ENCODE results near the gene ZNF276. TPM values are rescaled to one million over a fixed set of nuclear protein-coding genes. Genes with fewer than 3 reads are reported as not detected.

Gene ZNF276
- total and polyA plus RNA-seq, 12 donors: 9.3 to 84.5 (median 22.4) TPM

DNA sequence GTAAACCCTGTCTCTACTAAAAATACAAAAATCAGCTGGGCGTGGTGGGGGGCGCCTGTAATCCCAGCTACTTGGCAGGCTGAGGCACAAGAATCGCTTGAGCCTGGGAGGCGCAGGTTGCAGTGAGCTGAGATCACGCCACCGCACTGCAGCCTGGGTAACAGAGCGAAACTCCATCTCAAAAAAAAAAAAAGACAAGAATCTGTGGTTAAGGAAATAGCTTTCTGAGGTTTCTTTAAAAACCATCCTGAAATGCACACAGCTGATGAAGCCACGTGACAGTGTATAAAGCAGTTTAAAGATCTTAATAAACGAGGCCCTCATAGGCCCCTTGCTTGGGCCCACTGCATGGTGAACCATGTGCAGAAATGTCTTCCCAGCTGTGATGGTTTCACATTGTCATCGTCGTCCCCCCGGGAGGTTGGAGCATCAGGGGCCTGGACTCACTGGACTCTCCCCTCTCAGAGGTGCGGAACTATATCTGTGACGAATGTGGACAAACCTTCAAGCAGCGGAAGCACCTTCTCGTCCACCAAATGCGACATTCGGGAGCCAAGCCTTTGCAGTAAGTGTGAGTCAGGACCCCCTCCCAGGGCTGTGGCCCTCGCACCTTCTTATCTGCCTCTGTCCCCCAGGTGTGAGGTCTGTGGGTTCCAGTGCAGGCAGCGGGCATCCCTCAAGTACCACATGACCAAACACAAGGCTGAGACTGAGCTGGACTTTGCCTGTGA, 16.2 kb downstream of the ZNF276 start:
- intact Hi-C loops (cut with DNase I): no loop called here
- Histone ChIP-seq H3K4me1 (replicated peaks in 1 of 2) (no peaks in the 10 kb centered on the region), H3K27ac (no peak overlapping the region), H3K36me3 (replicated peaks in 1 of 2) (peaks cover 0 to 75% of the 10 kb centered on the region in 2 donors), H3K4me3 (no peak overlapping the region), H3K27me3 (no peaks in the 10 kb centered on the region), H3K9me3 (replicated peaks in 1 of 3) (no peaks in the 10 kb centered on the region)
- WGBS, 4 donors: 88 to 91% (median 91%) methylated on average over 20 of the region's 20 CpGs
- TF ChIP-seq, protein P1, sequence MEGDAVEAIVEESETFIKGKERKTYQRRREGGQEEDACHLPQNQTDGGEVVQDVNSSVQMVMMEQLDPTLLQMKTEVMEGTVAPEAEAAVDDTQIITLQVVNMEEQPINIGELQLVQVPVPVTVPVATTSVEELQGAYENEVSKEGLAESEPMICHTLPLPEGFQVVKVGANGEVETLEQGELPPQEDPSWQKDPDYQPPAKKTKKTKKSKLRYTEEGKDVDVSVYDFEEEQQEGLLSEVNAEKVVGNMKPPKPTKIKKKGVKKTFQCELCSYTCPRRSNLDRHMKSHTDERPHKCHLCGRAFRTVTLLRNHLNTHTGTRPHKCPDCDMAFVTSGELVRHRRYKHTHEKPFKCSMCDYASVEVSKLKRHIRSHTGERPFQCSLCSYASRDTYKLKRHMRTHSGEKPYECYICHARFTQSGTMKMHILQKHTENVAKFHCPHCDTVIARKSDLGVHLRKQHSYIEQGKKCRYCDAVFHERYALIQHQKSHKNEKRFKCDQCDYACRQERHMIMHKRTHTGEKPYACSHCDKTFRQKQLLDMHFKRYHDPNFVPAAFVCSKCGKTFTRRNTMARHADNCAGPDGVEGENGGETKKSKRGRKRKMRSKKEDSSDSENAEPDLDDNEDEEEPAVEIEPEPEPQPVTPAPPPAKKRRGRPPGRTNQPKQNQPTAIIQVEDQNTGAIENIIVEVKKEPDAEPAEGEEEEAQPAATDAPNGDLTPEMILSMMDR (IDR thresholded peaks at IDR 0.05): no peak
- TF ChIP-seq POLR2A (IDR thresholded peaks at IDR 0.05): no peak
- no peak for DNase-seq

DNA sequence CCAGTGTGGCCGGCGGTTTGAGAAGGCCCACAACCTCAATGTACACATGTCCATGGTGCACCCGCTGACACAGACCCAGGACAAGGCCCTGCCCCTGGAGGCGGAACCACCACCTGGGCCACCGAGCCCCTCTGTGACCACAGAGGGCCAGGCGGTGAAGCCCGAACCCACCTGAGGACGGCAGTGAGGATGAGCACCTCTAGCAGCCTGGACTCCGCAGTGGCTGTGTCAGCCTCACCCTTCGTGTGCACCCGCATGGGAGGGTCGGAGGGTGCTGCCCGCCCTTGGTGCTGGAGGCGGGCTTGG, 16.7 kb downstream of the ZNF276 start:
- TF ChIP-seq POLR2A (IDR thresholded peaks at IDR 0.05): no peak
- TF ChIP-seq, protein P1 (IDR thresholded peaks at IDR 0.05): no peak
- intact Hi-C loops (cut with DNase I): no loop called here
- no peaks in the 10 kb centered on the region for H3K27me3 ChIP-seq
- no peak overlapping the region for H3K27ac ChIP-seq
- 73 to 93% (median 91%) methylated on average over 3 to 14 of the region's 14 CpGs; no CpG with 5 or more reads in 1 of the 4 donors for WGBS, 4 donors
- peaks cover 0 to 74% of the 10 kb centered on the region in 2 donors for H3K36me3 ChIP-seq (replicated peaks in 1 of 2)
- H3K4me3 ChIP-seq: no peak overlapping the region
- no peak for DNase-seq
- no peaks in the 10 kb centered on the region for H3K4me1 ChIP-seq (replicated peaks in 1 of 2)
- no peaks in the 10 kb centered on the region for H3K9me3 ChIP-seq (replicated peaks in 1 of 3)

DNA sequence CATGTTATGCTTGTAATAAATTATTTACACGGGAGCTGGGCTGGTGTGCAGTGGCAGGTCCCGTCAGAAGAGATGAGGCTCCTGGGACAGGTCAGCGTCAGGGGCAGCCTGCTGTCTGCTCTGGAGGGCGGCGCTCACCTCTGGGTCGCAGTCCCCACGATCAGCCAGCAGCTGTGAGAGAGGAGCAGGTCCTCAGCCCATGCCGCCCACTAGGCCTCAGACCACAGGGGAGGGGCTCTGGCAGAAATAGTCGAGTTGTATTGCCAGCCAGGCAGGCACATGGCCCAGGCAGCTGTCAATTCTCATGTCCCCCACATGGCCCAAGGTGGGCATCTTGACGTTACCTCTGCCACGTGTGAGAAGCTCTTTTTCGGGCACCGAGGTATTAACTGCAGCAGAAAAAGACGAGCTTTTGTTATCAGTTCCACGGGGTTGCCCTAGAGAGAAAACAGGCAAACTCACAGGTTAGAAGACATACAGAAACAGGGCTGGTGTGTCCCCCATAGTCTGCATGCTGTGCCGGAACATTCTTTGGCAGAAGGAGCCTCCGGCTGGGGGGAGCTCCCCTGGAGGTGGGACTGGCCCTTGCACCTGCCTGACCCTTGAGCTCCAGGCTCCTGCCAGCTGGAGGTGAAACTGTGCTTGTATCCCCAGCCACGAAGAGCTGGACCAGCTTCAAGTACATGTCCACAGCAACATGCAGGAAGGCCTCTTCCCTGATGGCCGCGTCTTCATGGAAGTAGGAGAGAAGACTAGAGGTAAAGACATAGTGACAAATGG, 17.4 kb downstream of the ZNF276 start:
- intact Hi-C loops (cut with DNase I): no loop called here
- Histone ChIP-seq H3K36me3 (replicated peaks in 1 of 2) (peaks cover 0 to 67% of the 10 kb centered on the region in 2 donors), H3K4me3 (no peak overlapping the region), H3K27ac (no peak overlapping the region), H3K4me1 (replicated peaks in 1 of 2) (no peaks in the 10 kb centered on the region), H3K27me3 (no peaks in the 10 kb centered on the region), H3K9me3 (replicated peaks in 1 of 3) (no peaks in the 10 kb centered on the region)
- no peak for DNase-seq
- TF ChIP-seq, protein P1 (IDR thresholded peaks at IDR 0.05): no peak
- no peak for TF ChIP-seq POLR2A (IDR thresholded peaks at IDR 0.05)
- 84 to 89% (median 86%) methylated on average over 17 to 20 of the region's 20 CpGs for WGBS, 4 donors

DNA sequence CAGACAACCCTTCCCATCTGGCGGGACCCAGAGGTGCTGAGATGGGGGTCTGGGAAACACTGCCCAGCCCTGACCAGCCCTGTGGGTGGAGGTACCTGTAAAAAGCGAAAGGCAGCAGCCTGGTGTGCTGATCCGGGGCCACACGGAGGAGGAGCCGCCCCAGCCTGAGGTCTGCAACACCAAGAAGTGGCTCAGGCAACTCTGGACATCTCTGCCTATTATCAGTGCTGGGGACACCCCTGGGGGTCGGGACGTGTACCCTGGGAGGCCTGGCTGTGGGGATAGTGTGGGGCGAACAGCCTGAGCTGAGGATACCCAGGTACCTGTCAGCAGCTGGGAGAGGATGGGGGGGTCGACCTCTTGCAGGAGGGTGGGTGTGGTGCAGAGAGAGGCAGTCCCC, 18.0 kb downstream of the ZNF276 start:
- no peak for DNase-seq
- Histone ChIP-seq H3K36me3 (replicated peaks in 1 of 2) (peaks cover 0 to 60% of the 10 kb centered on the region in 2 donors), H3K27ac (no peak overlapping the region), H3K4me1 (replicated peaks in 1 of 2) (no peaks in the 10 kb centered on the region), H3K27me3 (no peaks in the 10 kb centered on the region), H3K9me3 (replicated peaks in 1 of 3) (no peaks in the 10 kb centered on the region), H3K4me3 (no peak overlapping the region)
- intact Hi-C loops (cut with DNase I): no loop called here
- no peak for TF ChIP-seq POLR2A (IDR thresholded peaks at IDR 0.05)
- TF ChIP-seq, protein P1 (IDR thresholded peaks at IDR 0.05): no peak
- WGBS, 4 donors: 83 to 93% (median 87%) methylated on average over 4 to 9 of the region's 9 CpGs

Data from adrenal gland (tissue), 12 donors.